Measurements from ENCODE around the gene ECEL1.

DNA sequence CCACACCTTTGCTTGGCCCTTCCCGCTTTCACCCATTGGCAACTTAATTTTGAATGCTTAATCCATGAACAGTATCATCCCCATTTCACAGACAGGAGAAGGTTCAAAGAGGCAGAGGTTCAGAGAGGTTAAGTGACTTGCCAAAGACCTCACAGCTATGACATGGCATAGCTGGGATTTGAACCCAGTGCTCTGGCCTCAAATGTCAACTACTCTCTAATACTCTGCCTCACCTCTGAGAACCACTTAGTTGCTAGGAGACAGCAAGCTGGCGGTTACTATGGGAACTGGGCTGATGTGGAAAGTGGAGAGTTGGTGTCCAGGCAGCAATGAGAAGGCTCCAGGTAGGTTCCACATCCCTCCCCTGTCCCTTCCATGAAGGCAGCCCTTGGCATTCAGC is 16.8 kb upstream of the ECEL1 start:
- TF ChIP-seq, protein P1, sequence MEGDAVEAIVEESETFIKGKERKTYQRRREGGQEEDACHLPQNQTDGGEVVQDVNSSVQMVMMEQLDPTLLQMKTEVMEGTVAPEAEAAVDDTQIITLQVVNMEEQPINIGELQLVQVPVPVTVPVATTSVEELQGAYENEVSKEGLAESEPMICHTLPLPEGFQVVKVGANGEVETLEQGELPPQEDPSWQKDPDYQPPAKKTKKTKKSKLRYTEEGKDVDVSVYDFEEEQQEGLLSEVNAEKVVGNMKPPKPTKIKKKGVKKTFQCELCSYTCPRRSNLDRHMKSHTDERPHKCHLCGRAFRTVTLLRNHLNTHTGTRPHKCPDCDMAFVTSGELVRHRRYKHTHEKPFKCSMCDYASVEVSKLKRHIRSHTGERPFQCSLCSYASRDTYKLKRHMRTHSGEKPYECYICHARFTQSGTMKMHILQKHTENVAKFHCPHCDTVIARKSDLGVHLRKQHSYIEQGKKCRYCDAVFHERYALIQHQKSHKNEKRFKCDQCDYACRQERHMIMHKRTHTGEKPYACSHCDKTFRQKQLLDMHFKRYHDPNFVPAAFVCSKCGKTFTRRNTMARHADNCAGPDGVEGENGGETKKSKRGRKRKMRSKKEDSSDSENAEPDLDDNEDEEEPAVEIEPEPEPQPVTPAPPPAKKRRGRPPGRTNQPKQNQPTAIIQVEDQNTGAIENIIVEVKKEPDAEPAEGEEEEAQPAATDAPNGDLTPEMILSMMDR (IDR thresholded peaks at IDR 0.05) = no peak
- TF ChIP-seq EZH2 (IDR thresholded peaks at IDR 0.05; ENCODE audit: borderline replicate concordance, insufficient read depth, low read depth, low read length, poor library complexity, severe bottlenecking) = no peak

All from B cell (primary cell).